ENCODE results near the gene IL20.
A peak's percentile ranks its signal among the peaks of the same experiment; 100 is the strongest.

Gene IL20

DNA sequence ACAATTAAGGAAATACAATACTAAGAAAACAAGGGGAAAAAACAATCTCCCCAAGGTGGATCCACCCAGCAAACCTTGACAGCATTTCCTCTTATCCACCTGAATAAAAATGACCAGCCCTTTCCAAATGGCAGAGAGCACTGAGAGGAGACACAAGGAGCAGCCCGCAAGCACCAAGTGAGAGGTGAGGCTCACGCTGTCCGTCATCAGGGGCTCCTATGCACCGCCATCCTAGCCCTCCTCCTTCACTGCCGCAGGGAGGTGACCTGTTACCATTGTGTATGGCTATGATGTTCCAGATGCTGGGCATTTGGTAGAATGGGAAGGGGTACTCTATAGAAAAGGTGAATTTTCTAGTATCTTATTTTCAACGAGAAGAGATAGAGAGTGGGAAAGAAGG lies 31.2 kb upstream of the IL20 start (continued):
- TF ChIP-seq, protein P1, sequence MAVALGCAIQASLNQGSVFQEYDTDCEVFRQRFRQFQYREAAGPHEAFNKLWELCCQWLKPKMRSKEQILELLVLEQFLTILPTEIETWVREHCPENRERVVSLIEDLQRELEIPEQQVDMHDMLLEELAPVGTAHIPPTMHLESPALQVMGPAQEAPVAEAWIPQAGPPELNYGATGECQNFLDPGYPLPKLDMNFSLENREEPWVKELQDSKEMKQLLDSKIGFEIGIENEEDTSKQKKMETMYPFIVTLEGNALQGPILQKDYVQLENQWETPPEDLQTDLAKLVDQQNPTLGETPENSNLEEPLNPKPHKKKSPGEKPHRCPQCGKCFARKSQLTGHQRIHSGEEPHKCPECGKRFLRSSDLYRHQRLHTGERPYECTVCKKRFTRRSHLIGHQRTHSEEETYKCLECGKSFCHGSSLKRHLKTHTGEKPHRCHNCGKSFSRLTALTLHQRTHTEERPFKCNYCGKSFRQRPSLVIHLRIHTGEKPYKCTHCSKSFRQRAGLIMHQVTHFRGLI (tag by site-specific recombination; IDR thresholded peaks at IDR 0.05) = no peak
- TF ChIP-seq ZNF335 (tag by site-specific recombination; conservative IDR thresholded peaks at IDR 0.05) (no peak), KLF10 (tag by site-specific recombination; IDR thresholded peaks at IDR 0.05) (no peak), ZFP41 (tag by site-specific recombination; IDR thresholded peaks at IDR 0.05; ENCODE audit: borderline replicate concordance) (no peak), ZNF610 (tag by site-specific recombination; IDR thresholded peaks at IDR 0.05; ENCODE audit: borderline replicate concordance) (no peak), ZNF596 (tag by site-specific recombination; IDR thresholded peaks at IDR 0.05) (no peak), ZNF626 (tag by site-specific recombination; IDR thresholded peaks at IDR 0.05) (no peak), REPIN1 (tag by site-specific recombination; IDR thresholded peaks at IDR 0.05; ENCODE audit: low read depth) (no peak), WT1 (tag by site-specific recombination; IDR thresholded peaks at IDR 0.05) (no peak)

GRCh38 chr1:206834711-206835110 lies 30.7 kb upstream of the IL20 start:
- Histone ChIP-seq H3K4me3 (ENCODE audit: low read depth, low read length) (no peak overlapping the region), H3K36me3 (ENCODE audit: control insufficient read depth in 2 of 2, insufficient read depth in 1 of 2, low read length in 2 of 2) (no peaks in the 10 kb centered on the region), H3K27ac (ENCODE audit: extremely low read depth, low read depth, low read length) (no peak overlapping the region), H3K4me1 (ENCODE audit: control insufficient read depth, insufficient read depth, low read length) (peaks cover 3% of the 10 kb centered on the region; the same call in 1 of the 2 replicates), H3K9me3 (ENCODE audit: control insufficient read depth, insufficient read depth, low read depth, low read length) (no peaks in the 10 kb centered on the region)
- ChIA-PET POLR2A (no interaction called here), CTCF (interaction anchor here (0.7 to 1.6 kb wide), 9 partner anchors 11 to 204 kb away, joined by 3 to 7 read pairs (median 4); partner anchors contain the start of gene IL20)
- TF ChIP-seq KLF8 (tag by site-specific recombination; IDR thresholded peaks at IDR 0.05) (no peak), KLF1 (tag by site-specific recombination; IDR thresholded peaks at IDR 0.05) (peak; percentile 37; the same call in 1 of the 2 replicates), ZNF394 (tag by site-specific recombination; IDR thresholded peaks at IDR 0.05; ENCODE audit: borderline replicate concordance) (peak; percentile 64)
- TF ChIP-seq, protein P1 (tag by site-specific recombination; IDR thresholded peaks at IDR 0.05) = peak; percentile 58; the same call in 1 of the 2 replicates

DNA sequence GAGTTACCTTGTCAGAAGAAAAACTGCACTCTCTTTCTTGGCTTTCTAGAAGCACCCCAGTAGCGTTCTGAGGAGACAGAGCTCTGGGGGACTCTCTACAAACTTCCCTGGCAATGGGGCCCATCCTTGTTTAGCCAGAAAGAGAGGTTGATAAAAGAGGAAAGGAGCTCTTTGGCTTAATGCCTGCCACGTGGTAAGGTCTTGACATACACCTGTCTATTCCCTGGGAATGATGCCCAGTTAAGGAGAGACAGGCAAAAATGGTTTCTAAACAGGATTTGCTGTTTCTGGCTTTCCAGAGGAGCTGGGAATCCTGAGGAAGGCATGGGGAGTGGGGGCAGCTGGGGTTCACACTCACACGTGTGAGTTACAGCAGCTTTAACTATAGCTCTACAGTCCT lies 30.2 kb upstream of the IL20 start:
- TF ChIP-seq, protein P2, sequence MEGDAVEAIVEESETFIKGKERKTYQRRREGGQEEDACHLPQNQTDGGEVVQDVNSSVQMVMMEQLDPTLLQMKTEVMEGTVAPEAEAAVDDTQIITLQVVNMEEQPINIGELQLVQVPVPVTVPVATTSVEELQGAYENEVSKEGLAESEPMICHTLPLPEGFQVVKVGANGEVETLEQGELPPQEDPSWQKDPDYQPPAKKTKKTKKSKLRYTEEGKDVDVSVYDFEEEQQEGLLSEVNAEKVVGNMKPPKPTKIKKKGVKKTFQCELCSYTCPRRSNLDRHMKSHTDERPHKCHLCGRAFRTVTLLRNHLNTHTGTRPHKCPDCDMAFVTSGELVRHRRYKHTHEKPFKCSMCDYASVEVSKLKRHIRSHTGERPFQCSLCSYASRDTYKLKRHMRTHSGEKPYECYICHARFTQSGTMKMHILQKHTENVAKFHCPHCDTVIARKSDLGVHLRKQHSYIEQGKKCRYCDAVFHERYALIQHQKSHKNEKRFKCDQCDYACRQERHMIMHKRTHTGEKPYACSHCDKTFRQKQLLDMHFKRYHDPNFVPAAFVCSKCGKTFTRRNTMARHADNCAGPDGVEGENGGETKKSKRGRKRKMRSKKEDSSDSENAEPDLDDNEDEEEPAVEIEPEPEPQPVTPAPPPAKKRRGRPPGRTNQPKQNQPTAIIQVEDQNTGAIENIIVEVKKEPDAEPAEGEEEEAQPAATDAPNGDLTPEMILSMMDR (tag by site-specific recombination; IDR thresholded peaks at IDR 0.05) = no peak
- TF ChIP-seq ZNF555 (tag by site-specific recombination; conservative IDR thresholded peaks at IDR 0.05) (no peak), ZNF184 (tag by site-specific recombination; IDR thresholded peaks at IDR 0.05) (no peak), ZBTB1 (tag by site-specific recombination; IDR thresholded peaks at IDR 0.05) (no peak), SP3 (tag by site-specific recombination; IDR thresholded peaks at IDR 0.05) (no peak), ZNF112 (tag by site-specific recombination; IDR thresholded peaks at IDR 0.05) (no peak), ZNF624 (tag by site-specific recombination; IDR thresholded peaks at IDR 0.05) (no peak), ZNF211 (tag by site-specific recombination; IDR thresholded peaks at IDR 0.05; ENCODE audit: low read depth) (no peak), ZIC2 (tag by site-specific recombination; IDR thresholded peaks at IDR 0.05) (no peak)
- TF ChIP-seq, protein P3, sequence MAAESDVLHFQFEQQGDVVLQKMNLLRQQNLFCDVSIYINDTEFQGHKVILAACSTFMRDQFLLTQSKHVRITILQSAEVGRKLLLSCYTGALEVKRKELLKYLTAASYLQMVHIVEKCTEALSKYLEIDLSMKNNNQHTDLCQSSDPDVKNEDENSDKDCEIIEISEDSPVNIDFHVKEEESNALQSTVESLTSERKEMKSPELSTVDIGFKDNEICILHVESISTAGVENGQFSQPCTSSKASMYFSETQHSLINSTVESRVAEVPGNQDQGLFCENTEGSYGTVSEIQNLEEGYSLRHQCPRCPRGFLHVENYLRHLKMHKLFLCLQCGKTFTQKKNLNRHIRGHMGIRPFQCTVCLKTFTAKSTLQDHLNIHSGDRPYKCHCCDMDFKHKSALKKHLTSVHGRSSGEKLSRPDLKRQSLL (tag by site-specific recombination; IDR thresholded peaks at IDR 0.05) = no peak
- ChIA-PET CTCF (interaction anchor here (0.7 to 1.6 kb wide), 10 partner anchors 10 to 290 kb away, joined by 3 to 7 read pairs (median 4); partner anchors contain the start of gene IL20), POLR2A (interaction anchor here (0.5 kb wide), 1 partner anchor 120 kb away, joined by 6 read pairs; no protein-coding TSS in a partner anchor)
- H3K9me3 ChIP-seq (ENCODE audit: control insufficient read depth, insufficient read depth, low read depth, low read length) = no peaks in the 10 kb centered on the region
- no peak overlapping the region for H3K4me3 ChIP-seq (ENCODE audit: low read depth, low read length)
- no peaks in the 10 kb centered on the region for H3K36me3 ChIP-seq (ENCODE audit: control insufficient read depth in 2 of 2, insufficient read depth in 1 of 2, low read length in 2 of 2)
- peaks cover 3% of the 10 kb centered on the region; the same call in 1 of the 2 replicates for H3K4me1 ChIP-seq (ENCODE audit: control insufficient read depth, insufficient read depth, low read length)
- no peak overlapping the region for H3K27ac ChIP-seq (ENCODE audit: extremely low read depth, low read depth, low read length)

All from HEK293 (cell line).